Germinal center (tissue), 1 donor: ENCODE data around the gene CHML.

Experiments used
- DNase-seq: peaks from one replicate; pipeline ENCODE4 v3.0.0; 2012; ENCODE audit warnings: mixed read lengths, low spot score

The CHML gene

DNA sequence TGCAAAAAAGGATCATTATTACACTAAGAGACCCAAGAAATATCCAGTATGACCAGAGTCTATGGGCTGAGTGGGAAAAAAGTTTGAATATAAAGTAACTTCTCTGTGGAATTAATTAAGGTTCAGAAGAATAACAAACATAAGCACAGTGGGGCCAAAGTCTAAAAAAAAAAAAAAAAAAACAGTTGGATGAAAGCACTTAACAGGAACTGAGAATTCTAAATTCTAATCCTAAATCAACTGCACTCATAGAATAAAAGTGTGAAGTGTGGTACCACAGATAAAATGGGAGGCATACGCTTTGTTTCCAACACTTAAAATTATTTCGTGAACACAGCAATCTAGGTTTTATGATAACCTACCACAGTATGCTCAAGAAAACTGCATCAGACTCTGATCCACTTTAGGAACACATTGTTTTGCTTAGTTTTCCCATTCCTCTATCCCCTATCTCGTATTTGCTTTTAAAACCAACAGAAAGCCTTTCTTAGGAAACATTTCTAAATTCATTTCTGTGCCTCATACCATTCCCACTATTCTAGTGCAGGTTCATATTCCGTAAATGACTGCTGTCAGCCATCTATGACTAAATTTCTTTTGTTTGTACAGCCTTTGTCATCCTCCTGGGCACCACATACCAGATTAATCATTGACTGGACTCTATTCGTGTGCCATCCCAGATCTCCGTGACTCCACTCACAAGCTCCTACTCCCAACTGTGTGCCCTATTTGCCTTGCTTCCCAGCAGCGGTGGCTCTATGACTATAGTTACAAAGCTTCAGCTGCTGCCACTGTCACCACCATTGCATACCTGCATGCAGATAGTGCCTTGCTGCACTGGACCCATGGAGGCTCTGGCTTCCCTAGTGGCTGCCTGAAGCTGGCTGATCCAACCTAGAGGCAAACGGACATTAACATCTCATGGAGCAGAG is 24.9 kb downstream of the CHML start:
- DNase-seq = no peak

DNA sequence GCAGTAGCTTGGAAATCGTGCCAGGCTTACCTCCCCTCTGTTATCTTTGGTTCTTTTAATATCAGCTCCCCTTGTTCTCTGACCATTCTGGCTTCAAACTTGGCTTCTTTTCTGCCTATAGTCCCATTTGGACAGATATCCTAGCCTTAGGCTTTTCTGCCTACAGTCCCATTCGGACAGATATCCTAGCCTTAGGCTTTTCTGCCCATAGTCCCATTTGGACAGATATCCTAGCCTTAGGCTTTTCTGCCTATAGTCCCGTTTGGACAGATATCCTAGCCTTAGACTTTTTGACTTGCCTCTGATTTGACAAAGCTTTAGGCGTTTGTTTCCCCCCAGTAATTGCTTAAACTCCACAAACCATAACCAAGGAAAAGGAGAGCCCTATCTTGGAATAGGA is 25.6 kb downstream of the CHML start:
- no peak for DNase-seq

DNA sequence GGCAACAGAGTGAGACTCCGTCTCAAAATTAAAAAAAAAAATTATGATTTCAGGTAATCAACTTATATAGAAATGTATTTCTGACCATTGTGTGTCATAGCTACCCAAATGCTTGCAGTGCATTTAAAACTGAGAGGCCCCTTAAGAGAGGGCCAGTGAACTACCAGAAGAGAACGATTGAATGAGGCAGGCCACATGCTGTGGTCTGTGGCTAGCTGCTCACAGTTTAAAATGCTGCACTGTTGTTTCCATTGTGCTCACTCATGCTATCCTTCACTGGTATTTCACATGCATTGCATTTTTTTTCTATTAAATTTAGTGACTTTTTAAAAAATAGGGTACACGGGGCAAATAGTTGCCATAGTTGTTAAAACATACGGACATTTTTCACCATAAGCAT is 26.0 kb downstream of the CHML start:
- DNase-seq = no peak

- DNase-seq = no peak
Observed at GRCh38 chr1:241612533-241613477, 27.4 kb downstream of the CHML start.

GRCh38 chr1:241611736-241612135 is 28.4 kb downstream of the CHML start:
- no peak for DNase-seq

- peak; percentile 49 for DNase-seq
Observed at GRCh38 chr1:241611063-241611462, 29.1 kb downstream of the CHML start.

- DNase-seq = no peak
Observed at GRCh38 chr1:241610056-241610815, 29.9 kb downstream of the CHML start.

DNA sequence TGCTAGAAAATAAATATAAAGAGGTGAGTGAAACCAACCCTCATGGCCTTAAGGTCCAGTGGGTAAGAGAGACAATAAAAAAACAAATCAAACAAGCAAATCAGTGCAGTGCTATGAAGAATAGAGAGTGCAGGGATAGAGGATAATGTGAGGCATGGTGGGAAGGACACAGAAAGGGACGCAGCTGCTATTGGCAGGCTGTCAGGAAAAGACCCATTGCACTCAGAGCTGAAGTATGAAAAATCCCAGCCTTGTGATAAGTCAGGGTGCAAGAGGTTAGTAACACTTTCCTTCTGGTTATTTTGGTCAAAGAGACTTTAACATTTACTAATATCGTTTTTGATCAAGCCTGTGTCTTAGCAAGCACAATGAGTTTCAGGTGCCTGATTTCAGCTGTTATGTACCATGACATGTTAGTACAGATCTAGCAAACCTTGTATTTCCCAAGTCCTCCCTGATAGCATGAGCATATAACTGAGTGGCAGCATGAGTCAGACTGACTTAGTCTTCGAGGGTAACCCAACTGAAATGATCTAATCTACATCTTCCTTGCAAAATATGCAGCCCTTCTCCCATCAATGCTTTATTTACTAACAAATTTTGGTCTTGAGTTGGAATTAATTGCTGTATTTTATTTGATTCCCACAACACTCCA is 31.7 kb downstream of the CHML start:
- DNase-seq = no peak

DNA sequence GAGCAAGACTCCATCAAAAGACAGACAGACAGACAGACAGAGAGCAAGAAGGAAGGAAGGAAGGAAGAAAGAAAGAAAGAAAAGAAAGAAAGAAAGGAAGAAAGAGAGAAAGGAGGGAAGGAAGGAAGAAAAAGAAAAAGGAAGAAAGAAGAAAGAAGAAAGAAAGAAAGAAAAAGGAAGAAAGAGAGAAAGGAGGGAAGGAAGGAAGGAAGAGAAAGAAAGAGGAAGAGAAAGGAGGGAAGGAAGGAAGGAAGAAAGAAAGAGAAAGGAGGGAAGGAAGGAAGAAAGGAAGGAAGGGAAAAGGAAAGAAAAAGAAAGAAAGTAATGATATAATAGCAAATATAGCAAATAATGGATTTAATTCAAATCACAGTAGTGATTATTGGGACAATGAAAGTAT is 32.7 kb downstream of the CHML start:
- no peak for DNase-seq

- DNase-seq = no peak
Observed at GRCh38 chr1:241606544-241606943, 33.6 kb downstream of the CHML start.

- peak; percentile 5 for DNase-seq
Observed at GRCh38 chr1:241605146-241605805, 34.9 kb downstream of the CHML start.

DNA sequence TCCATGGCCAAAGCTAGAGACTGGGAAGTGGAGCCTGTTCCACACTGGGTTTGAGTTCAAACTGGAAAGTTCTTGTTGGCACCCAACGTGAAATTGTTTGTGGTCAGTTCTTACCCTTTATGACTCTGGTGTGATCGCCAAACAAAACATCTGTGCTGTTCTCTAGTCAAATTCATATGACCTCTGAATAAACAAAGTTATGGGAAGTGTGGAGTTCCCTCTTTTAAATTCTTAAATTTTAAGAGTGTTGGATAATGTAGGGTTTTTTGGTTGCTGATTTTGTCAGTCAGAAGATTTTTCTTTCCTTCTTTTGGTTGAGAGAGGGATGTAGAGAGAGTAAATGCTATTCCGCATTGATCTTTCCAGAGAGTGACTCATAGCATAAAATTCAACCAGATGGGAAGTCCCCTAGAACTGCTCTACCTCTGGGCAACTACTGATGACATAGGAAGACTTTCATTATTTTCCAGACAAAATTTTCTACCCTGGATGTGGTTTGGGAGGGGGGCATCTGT is 36.4 kb downstream of the CHML start:
- DNase-seq = no peak

GRCh38 chr1:241600496-241600901 is 39.7 kb downstream of the CHML start:
- peak; percentile 35 for DNase-seq

DNA sequence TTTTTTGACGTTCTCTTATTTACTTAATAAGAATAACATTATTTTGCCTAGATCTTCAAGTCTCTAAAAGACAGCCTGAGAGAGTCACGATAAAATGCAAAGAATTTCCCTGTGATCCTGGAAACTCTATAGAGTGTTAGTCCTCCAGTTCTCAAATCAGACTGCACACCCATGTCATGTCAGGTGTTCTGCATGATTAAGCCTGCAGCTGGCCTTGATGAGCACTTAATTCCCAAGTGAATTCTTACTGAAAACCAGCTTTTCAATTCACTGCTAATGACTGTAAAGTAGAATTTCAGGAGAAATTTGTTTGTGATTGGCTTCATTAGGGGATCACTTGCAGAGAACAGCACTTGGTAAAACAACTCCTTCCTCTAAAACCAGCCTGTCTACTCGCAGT is 41.9 kb downstream of the CHML start:
- peak; percentile 16 for DNase-seq

DNA sequence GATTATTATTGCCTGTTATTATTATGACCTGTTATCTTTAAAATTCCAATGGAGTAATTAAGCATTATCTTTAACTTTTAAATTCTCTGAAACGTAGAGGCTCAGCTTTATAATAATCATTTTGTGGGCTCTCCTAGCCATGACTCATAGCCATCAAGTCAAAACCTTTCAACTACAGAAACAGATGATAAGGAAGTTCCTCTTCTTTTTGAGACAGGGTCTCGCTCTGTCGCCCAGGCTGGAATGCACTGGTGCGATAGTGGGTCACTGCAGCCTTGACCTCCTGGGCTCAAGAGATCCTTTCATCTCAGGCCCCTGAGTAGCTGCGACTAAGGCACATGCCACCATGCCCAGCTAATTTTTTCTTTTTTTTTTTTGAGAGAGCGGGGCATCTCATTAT is 43.5 kb downstream of the CHML start:
- DNase-seq = no peak

DNA sequence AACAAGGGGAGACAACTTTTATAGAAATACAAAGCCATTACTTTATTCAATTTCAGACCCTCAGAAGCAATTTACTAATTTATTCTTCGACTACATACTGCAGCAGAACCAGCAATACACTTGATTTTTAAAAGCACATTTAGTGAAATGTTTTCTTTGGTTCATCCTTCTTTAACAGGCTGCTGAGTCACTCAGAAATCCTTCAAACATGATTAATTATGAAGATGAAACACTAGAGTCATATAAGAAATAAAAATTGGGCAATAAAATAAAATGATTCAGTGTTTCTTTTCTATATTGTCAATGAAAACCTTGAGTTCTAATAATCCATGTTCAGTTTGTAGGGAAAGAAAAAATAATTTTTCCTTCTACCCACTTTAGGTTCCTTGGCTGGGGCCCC is 47.0 kb downstream of the CHML start:
- DNase-seq = no peak

- DNase-seq = no peak
Observed at GRCh38 chr1:241592273-241592958, 47.8 kb downstream of the CHML start.

GRCh38 chr1:241591736-241592135 is 48.4 kb downstream of the CHML start:
- DNase-seq = no peak

GRCh38 chr1:241591317-241591716 is 48.9 kb downstream of the CHML start:
- no peak for DNase-seq

GRCh38 chr1:241590719-241591118 is 49.5 kb downstream of the CHML start:
- DNase-seq = no peak
